Liver (tissue), 9 donors: Measurements from ENCODE around the gene PRKAB1. TPM values are rescaled to one million over a fixed set of nuclear protein-coding genes. Genes with fewer than 3 reads are reported as not detected.
A peak's percentile ranks its signal among the peaks of the same experiment; 100 is the strongest.
"Not testable (repeated sequence)": the region's sequence is repeated elsewhere in the genome, so short reads cannot be mapped to it uniquely, and the experiment has no call there.

Experiments used
- DNase-seq: peaks from one replicate; pipeline ENCODE4 v3.0.0-alpha.2; 2017; ENCODE audit warnings: low spot score
- H3K27ac ChIP-seq, 2 donors: one replicate each; pipeline ENCODE4 v1.7.0; 2013; ENCODE audit warnings: inconsistent platforms in 2 of 2, low read length in 2 of 2, control low read depth in 1 of 2, low read depth in 1 of 2, mild to moderate bottlenecking in 1 of 2
- H3K27me3 ChIP-seq, 4 donors: one replicate each; pipeline versions ENCODE4 v1.6.1 to v1.7.0; 2013; ENCODE audit warnings: low read length in 3 of 4, inconsistent platforms in 1 of 4, mild to moderate bottlenecking in 1 of 4, moderate library complexity in 1 of 4; ENCODE audit not compliant: control insufficient read depth in 4 of 4, insufficient read depth in 4 of 4
- H3K36me3 ChIP-seq, 4 donors: one replicate each; pipeline versions ENCODE4 v1.6.1 to v1.7.0; 2013; ENCODE audit warnings: low read length in 3 of 4, mild to moderate bottlenecking in 3 of 4, low read depth in 1 of 4, moderate library complexity in 1 of 4; ENCODE audit not compliant: control insufficient read depth in 4 of 4, insufficient read depth in 3 of 4
- H3K4me1 ChIP-seq, 4 donors: one replicate each; pipeline versions ENCODE4 v1.6.1 to v1.7.0; 2013; ENCODE audit warnings: low read length in 3 of 4, mild to moderate bottlenecking in 3 of 4, moderate library complexity in 1 of 4; ENCODE audit not compliant: control insufficient read depth in 4 of 4, insufficient read depth in 4 of 4
- H3K4me3 ChIP-seq, 3 donors: one replicate each; pipeline versions ENCODE4 v1.6.1 to v1.7.0; 2013; ENCODE audit warnings: low read length in 3 of 3, control low read depth in 1 of 3, low read depth in 1 of 3, mild to moderate bottlenecking in 1 of 3
- H3K9ac ChIP-seq, 2 donors: one replicate each; pipeline ENCODE4 v1.7.0; 2013; ENCODE audit warnings: low read length in 2 of 2, mild to moderate bottlenecking in 2 of 2, moderate library complexity in 2 of 2, control low read depth in 1 of 2, low read depth in 1 of 2
- H3K9me3 ChIP-seq, 4 donors: one replicate each; pipeline versions ENCODE4 v1.6.1 to v1.7.0; 2013; ENCODE audit warnings: low read length in 3 of 4; ENCODE audit not compliant: control insufficient read depth in 4 of 4
- ATF3 ChIP-seq: IDR thresholded peaks from 2 replicates; pipeline ENCODE4 v1.6.1; 2016; ENCODE audit warnings: antibody characterized with exemption
- CTCF ChIP-seq: fragments of 150-350 bp; IDR thresholded peaks from 2 replicates; pipeline ENCODE4 v1.5.1; 2017; ENCODE audit warnings: improper control_type of control experiment, low read depth, low read length; ENCODE audit not compliant: missing input control
- FOXA1 ChIP-seq: IDR thresholded peaks from 2 replicates; pipeline ENCODE4 v1.6.1; 2016; ENCODE audit warnings: antibody characterized with exemption
- FOXA2 ChIP-seq: IDR thresholded peaks from 2 replicates; pipeline ENCODE4 v1.6.1; 2016; ENCODE audit warnings: antibody characterized with exemption
- GABPA ChIP-seq, 2 donors: IDR thresholded peaks in 1 of 2; conservative IDR thresholded peaks in 1 of 2; 2 replicates each; pipeline ENCODE4 v1.6.1; 2016; ENCODE audit warnings: antibody characterized with exemption in 2 of 2, mild to moderate bottlenecking in 1 of 2, moderate library complexity in 1 of 2
- HNF4A ChIP-seq, 2 donors: conservative IDR thresholded peaks; 2 replicates each; pipeline ENCODE4 v1.6.1; 2016; ENCODE audit warnings: antibody characterized with exemption in 2 of 2, mild to moderate bottlenecking in 2 of 2
- HNF4G ChIP-seq: IDR thresholded peaks from 2 replicates; pipeline ENCODE4 v1.6.1; 2016; ENCODE audit warnings: antibody characterized with exemption
- JUND ChIP-seq, 2 donors: IDR thresholded peaks; 2 replicates each; pipeline ENCODE4 v1.6.1; 2016; ENCODE audit warnings: antibody characterized with exemption in 2 of 2
- MAX ChIP-seq: IDR thresholded peaks from 2 replicates; pipeline ENCODE4 v1.6.1; 2016; ENCODE audit warnings: antibody characterized with exemption
- NR2F2 ChIP-seq: IDR thresholded peaks from 2 replicates; pipeline ENCODE4 v1.6.1; 2016; ENCODE audit warnings: antibody characterized with exemption
- RAD21 ChIP-seq, 2 donors: IDR thresholded peaks; 2 replicates each; pipeline ENCODE4 v1.6.1; 2016; ENCODE audit warnings: antibody characterized with exemption in 2 of 2, mild to moderate bottlenecking in 2 of 2
- REST ChIP-seq: IDR thresholded peaks from 2 replicates; pipeline ENCODE4 v1.6.1; 2016; ENCODE audit warnings: antibody characterized with exemption, mild to moderate bottlenecking
- RXRA ChIP-seq, 2 donors: IDR thresholded peaks; 2 replicates each; pipeline ENCODE4 v1.6.1; 2017 to 2018; ENCODE audit warnings: antibody characterized with exemption in 2 of 2, mild to moderate bottlenecking in 1 of 2
- SP1 ChIP-seq: IDR thresholded peaks from 2 replicates; pipeline ENCODE4 v1.6.1; 2018; ENCODE audit warnings: antibody characterized with exemption, mild to moderate bottlenecking
- ZBTB33 ChIP-seq: IDR thresholded peaks from 2 replicates; pipeline ENCODE4 v1.6.1; 2016; ENCODE audit warnings: antibody characterized with exemption
- WGBS: extraction: QIAGEN DNeasy Blood & Tissue Kit; methylation state at CpG from one replicate; pipeline ENCODE4 v1.1.7; 2013; 5-methylcytosine and 5-hydroxymethylcytosine counted together
- polyA plus RNA-seq, 2 donors: library from polyadenylated mRNA; stranded (reverse) in 1 of 2; unstranded in 1 of 2; fragments of 200-250 nt in 1 of 2; fragments of >200 nt in 1 of 2; fragmentation: Nextera tagmentation in 1 of 2; extraction: Ambion mirVana in 1 of 2; gene quantifications; one replicate each; pipeline versions ENCODE4 v1.2.1 to v1.2.3, GENCODE V29; 2013 to 2015
- total RNA-seq, 2 donors: library from RNA; depleted of rRNA; stranded (reverse); fragments of >200 nt; gene quantifications; one replicate each; pipeline ENCODE4 v1.2.3, GENCODE V29; 2014
- donor health status: healthy.
- donor health status: healthy.
- donor health status: healthy.
- donor health status: healthy.
- donor health status: healthy.

PRKAB1 gene
- total and polyA plus RNA-seq, 4 donors: 10.5 to 29.9 (median 11.3) TPM

DNA sequence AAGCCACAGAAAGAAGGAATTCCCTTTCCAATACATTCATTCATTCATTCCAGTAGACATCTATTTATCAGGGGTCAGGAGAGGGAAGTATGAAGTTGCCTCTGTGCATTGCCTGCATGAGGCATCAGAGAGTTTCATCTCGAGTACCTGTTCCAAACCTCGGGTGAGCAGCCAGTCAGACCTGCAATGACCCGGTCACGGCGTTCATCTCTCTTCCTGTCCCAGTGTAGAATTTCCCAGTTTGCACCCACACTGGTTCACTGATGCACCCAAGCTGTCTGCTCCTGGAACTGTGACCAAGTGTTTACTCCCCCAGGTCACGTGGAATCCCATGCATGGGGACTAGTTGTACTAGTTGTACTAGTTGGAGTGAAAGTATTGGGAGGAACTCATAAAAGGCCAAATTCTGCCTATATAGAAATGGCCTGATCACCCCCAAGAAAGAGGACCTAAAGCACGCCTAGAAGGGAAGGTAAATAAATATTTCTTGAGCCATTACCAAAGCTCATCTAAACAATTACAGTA is 22.3 kb upstream of the PRKAB1 start:
- no peak for DNase-seq
- H3K4me1 ChIP-seq: no peaks in the 10 kb centered on the region
- H3K36me3 ChIP-seq: no peaks in the 10 kb centered on the region
- no peak overlapping the region for H3K27ac ChIP-seq
- no peak overlapping the region for H3K9ac ChIP-seq
- no peak for TF ChIP-seq RAD21 (IDR thresholded peaks at IDR 0.05)
- WGBS: 93% methylated on average over 7 of the region's 7 CpGs
- no peaks in the 10 kb centered on the region for H3K27me3 ChIP-seq
- H3K9me3 ChIP-seq: no peaks in the 10 kb centered on the region
- H3K4me3 ChIP-seq: no peak overlapping the region

GRCh38 chr12:119649202-119649808 is 18.6 kb upstream of the PRKAB1 start:
- Histone ChIP-seq H3K9ac (no peak overlapping the region), H3K27ac (no peak overlapping the region), H3K4me1 (no peaks in the 10 kb centered on the region), H3K36me3 (no peaks in the 10 kb centered on the region), H3K9me3 (peaks cover 0 to 4% (median 0%) of the 10 kb centered on the region in 4 donors), H3K27me3 (no peaks in the 10 kb centered on the region), H3K4me3 (no peak overlapping the region)
- TF ChIP-seq RAD21 (IDR thresholded peaks at IDR 0.05): peak; percentile 80 to 88
- no peak for TF ChIP-seq HNF4G
- peak; percentile 69 for TF ChIP-seq CTCF
- no peak for TF ChIP-seq JUND (IDR thresholded peaks at IDR 0.05)
- no peak for TF ChIP-seq MAX
- no peak for TF ChIP-seq FOXA1
- TF ChIP-seq GABPA (IDR thresholded peaks at IDR 0.05 in 1 of 2, conservative IDR thresholded peaks at IDR 0.05 in 1 of 2): no peak
- no peak for TF ChIP-seq SP1
- TF ChIP-seq NR2F2: no peak
- no peak for TF ChIP-seq ZBTB33
- no peak for DNase-seq
- WGBS: 64% methylated on average over 4 of the region's 4 CpGs

GRCh38 chr12:119652665-119653064 is 15.3 kb upstream of the PRKAB1 start:
- Histone ChIP-seq H3K9ac (no peak overlapping the region), H3K4me1 (no peaks in the 10 kb centered on the region), H3K27ac (no peak overlapping the region), H3K36me3 (no peaks in the 10 kb centered on the region), H3K9me3 (peaks cover 0 to 4% (median 0%) of the 10 kb centered on the region in 4 donors), H3K4me3 (no peak overlapping the region), H3K27me3 (no peaks in the 10 kb centered on the region)
- WGBS: 74% methylated on average over 3 of the region's 3 CpGs
- DNase-seq: no peak
- TF ChIP-seq GABPA (IDR thresholded peaks at IDR 0.05 in 1 of 2, conservative IDR thresholded peaks at IDR 0.05 in 1 of 2) (no peak), ATF3 (no peak), HNF4A (conservative IDR thresholded peaks at IDR 0.05) (no peak), RXRA (IDR thresholded peaks at IDR 0.05) (no peak), HNF4G (no peak), REST (no peak), FOXA1 (no peak), NR2F2 (no peak), MAX (no peak), FOXA2 (no peak), JUND (IDR thresholded peaks at IDR 0.05) (no peak)

DNA sequence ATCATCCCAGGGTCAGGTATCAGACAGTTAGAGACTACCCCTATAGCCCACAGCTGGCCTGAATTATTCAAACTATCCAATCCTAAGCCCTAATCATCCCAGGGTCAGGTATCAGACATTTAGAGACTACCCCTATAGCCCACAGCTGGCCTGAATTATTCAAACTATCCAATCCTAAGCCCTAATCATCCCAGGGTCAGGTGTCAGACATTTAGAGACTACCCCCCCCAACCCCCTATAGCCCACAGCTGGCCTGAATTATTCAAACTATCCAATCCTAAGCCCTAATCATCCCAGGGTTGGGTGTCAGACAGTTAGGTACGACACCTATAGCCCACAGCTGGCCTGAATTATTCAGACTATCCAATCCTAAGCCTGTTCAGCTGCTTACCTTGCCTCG is 10.9 kb upstream of the PRKAB1 start:
- H3K27ac ChIP-seq, H3K4me1 ChIP-seq, H3K36me3 ChIP-seq, H3K4me3 ChIP-seq, H3K9me3 ChIP-seq, H3K9ac ChIP-seq, H3K27me3 ChIP-seq, DNase-seq: not testable (repeated sequence)
- WGBS: 90% methylated on average over 2 of the region's 2 CpGs
